Activated CD4-positive, alpha-beta memory T cell treated with anti-CD3 and anti-CD28 coated beads, Interleukin-2, amount 10 ng/mL, durations not matched to agents 7 days and 5 days (primary cell): Measurements from ENCODE around the gene PDXK. TPM values are rescaled to one million over a fixed set of nuclear protein-coding genes. Genes with fewer than 3 reads are reported as not detected.
A peak's percentile ranks its signal among the peaks of the same experiment; 100 is the strongest.

Experiments
- CTCF ChIA-PET: fragments of 350-600 bp; sonication (Branson Sonifier 250); formaldehyde crosslinking; loops from one replicate; lab custom pipeline; 2021; ENCODE audit warnings: antibody characterized with exemption, inconsistent platforms; lab: Charles Lee
- POLR2A ChIA-PET: fragments of 350-600 bp; sonication (Branson Sonifier 250); formaldehyde crosslinking; loops from one replicate; lab custom pipeline; 2021; ENCODE audit warnings: antibody characterized with exemption; lab: Charles Lee
- DNase-seq: peaks from one replicate; pipeline ENCODE4 v3.0.0-alpha.2; 2020
- H3K27ac Mint-ChIP-seq: one replicate; pipeline ENCODE4 v1.8.0; 2021; ENCODE audit warnings: mild to moderate bottlenecking, mixed read lengths
- H3K27me3 Mint-ChIP-seq: one replicate; pipeline ENCODE4 v1.8.0; 2021; ENCODE audit warnings: mixed read lengths
- H3K36me3 Mint-ChIP-seq: one replicate; pipeline ENCODE4 v1.8.0; 2021; ENCODE audit warnings: low read depth, mixed read lengths
- H3K4me1 Mint-ChIP-seq: one replicate; pipeline ENCODE4 v1.8.0; 2021; ENCODE audit warnings: mixed read lengths
- H3K4me3 Mint-ChIP-seq: one replicate; pipeline ENCODE4 v1.8.0; 2021; ENCODE audit warnings: mild to moderate bottlenecking, mixed read lengths
- H3K9me3 Mint-ChIP-seq: one replicate; pipeline ENCODE4 v1.8.0; 2021; ENCODE audit warnings: mixed read lengths
- total RNA-seq, 2 experiments: library from RNA; stranded (reverse); gene quantifications; one replicate each; pipeline ENCODE4 v1.2.3, GENCODE V29; 2021

Gene PDXK
- total RNA-seq, 2 experiments from 2014 or later, result 94.1 to 95.0 TPM

GRCh38 chr21:43778469-43779335, 59.8 kb downstream of the PDXK start:
- POLR2A ChIA-PET, result interaction anchor here (0.6 to 3.1 kb wide), 2 partner anchors 11 to 1236 kb away, joined by 3 to 24 read pairs; partner anchors contain the start of gene RRP1
- Mint-ChIP-seq H3K27ac (peak overlapping the region; percentile 91), H3K4me1 (peaks cover 67% of the 10 kb centered on the region), H3K9me3 (no peaks in the 10 kb centered on the region), H3K4me3 (peak overlapping the region; percentile 69), H3K27me3 (no peaks in the 10 kb centered on the region), H3K36me3 (peaks cover 16% of the 10 kb centered on the region)
- DNase-seq, result peak; percentile 48
- CTCF ChIA-PET, result no interaction called here

DNA sequence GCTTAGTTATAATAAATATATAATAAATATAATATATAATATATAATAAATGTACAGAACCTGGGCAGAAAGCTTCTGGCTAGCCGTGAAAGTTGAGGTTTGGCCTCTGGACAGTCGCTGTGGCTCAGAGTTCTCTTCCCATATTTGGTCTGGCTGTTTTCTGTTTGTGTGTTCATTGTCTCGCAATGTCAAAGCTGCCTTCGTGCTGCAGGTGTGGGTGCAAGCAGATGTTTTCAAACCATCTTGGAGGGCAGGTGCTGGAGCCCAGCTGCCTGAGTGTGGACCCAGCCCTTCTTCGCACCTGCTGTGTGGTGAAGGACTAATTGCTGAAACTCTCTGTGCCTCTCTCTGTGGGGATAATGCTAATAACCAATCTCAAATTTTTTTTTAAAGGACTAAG, 60.7 kb downstream of the PDXK start:
- no peaks in the 10 kb centered on the region for H3K27me3 Mint-ChIP-seq
- CTCF ChIA-PET, result interaction anchor here (1.2 kb wide), 1 partner anchor 10 kb away, joined by 9 read pairs; the partner anchor contains the start of gene RRP1
- H3K27ac Mint-ChIP-seq, result peak overlapping the region; percentile 44
- H3K4me1 Mint-ChIP-seq, result peaks cover 60% of the 10 kb centered on the region
- peak overlapping the region; percentile 24 for H3K4me3 Mint-ChIP-seq
- DNase-seq, result no peak
- POLR2A ChIA-PET, result interaction anchor here (1.3 to 3.1 kb wide), 2 partner anchors 10 to 233 kb away, joined by 4 to 24 read pairs; partner anchors contain the start of genes RRP1 and TRAPPC10
- no peaks in the 10 kb centered on the region for H3K9me3 Mint-ChIP-seq
- peaks cover 8% of the 10 kb centered on the region for H3K36me3 Mint-ChIP-seq

DNA sequence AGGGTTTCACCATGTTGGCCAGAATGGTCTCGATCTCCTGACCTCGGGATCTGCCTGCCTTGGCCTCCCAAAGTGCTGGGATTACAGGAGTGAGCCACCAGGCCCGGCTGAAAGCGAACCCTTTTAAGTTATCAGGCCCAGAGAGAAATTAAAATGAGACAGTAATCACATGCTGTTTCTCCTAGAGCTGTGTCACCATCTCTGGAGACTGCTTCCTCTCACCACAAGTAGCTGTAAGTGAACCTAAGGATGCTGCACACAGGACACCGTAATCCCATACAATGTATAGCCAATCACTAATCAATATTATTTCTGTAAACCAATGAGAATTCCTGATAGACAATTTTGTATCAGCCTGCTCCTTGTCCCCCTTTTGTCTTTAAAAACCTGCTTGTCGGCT, 62.9 kb downstream of the PDXK start:
- Mint-ChIP-seq H3K36me3 (no peaks in the 10 kb centered on the region), H3K27ac (no peak overlapping the region), H3K9me3 (no peaks in the 10 kb centered on the region), H3K27me3 (no peaks in the 10 kb centered on the region), H3K4me3 (no peak overlapping the region), H3K4me1 (peaks cover 49% of the 10 kb centered on the region)
- ChIA-PET POLR2A (no interaction called here), CTCF (no interaction called here)
- no peak for DNase-seq

DNA sequence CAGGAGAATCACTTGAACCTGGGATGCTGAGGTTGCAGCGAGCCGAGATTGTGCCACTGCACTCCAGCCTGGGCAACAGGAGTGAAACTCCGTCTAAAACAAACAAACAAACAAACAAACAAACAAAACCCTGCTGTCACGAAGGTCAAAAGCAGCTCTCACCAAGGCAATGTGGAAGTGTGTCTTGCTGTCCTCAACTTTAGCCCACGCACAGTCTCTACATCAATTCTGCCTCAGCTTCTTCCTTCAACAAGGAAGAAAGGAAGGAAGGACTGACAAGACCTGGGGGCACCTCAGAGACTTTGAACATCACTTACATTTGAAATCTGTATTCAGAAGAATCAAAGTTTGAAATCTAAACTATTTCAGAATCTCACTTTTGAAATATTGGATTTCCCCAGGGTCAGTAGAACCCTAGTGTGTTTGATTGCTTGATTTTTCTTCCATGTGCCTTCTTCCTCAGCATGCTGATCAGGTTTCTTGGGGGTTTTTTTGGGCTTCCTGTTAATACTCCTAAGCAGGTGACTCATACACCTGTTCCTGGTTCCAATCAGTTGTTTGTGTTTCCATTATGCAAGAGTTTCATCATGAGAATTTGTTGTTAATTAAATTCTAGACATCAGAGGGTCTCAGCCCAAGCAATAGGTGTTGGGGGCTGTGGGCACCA, 63.6 kb downstream of the PDXK start:
- Mint-ChIP-seq H3K27ac (no peak overlapping the region), H3K36me3 (no peaks in the 10 kb centered on the region), H3K4me1 (peaks cover 47% of the 10 kb centered on the region), H3K4me3 (no peak overlapping the region), H3K9me3 (no peaks in the 10 kb centered on the region), H3K27me3 (no peaks in the 10 kb centered on the region)
- POLR2A ChIA-PET, result no interaction called here
- CTCF ChIA-PET, result no interaction called here
- DNase-seq, result no peak

DNA sequence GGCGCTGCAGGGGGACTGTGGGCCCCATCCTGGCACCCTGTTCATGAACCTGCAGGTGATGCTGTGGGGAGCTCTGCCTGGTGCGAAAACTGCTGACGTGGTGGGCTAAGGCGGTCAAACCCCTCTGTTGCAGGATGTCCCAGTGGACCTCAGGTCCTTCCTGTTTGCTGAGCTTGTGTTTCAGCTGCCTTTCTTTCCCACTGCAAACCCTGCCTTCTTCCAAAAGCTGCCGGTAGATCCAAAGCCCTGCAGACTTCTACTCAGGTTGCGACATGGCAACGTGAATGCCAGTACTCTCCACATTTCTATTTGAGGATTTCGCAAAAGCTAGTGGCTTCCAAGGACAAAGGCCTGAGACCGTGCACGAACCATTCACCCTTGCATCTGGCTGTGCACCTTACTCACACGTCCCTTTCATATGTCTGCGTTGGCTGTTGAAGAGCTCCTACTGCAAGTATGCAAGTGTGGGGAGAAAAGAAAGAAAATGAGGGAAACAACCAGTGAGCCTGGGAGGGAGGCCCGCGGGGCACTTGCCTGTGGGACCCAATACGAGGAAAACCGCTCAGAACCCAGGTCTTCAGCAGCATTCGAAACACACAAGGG, 64.3 kb downstream of the PDXK start:
- ChIA-PET CTCF (no interaction called here), POLR2A (no interaction called here)
- Mint-ChIP-seq H3K36me3 (no peaks in the 10 kb centered on the region), H3K9me3 (no peaks in the 10 kb centered on the region), H3K27me3 (no peaks in the 10 kb centered on the region), H3K4me1 (peaks cover 42% of the 10 kb centered on the region), H3K27ac (no peak overlapping the region), H3K4me3 (no peak overlapping the region)
- DNase-seq, result no peak

DNA sequence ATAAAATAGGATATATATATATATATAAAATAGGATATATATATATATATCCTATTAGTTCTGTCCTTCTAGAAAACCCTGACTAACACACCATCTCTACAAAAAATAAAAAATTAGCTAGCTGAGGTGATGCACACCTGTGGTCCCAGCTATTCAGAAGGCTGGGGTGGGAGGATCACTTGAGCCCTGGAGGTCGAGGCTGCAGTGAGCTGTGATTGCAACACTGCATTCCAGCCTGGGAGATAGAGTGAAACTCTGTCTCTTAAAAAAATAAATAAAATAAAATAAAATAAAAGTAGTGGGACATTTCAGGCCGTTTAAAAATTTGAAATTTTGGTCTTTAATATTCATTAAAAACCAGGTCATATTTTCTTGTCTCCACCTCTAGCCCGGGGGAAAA, 66.2 kb downstream of the PDXK start:
- no peak overlapping the region for H3K27ac Mint-ChIP-seq
- H3K36me3 Mint-ChIP-seq, result no peaks in the 10 kb centered on the region
- H3K4me3 Mint-ChIP-seq, result no peak overlapping the region
- H3K9me3 Mint-ChIP-seq, result no peaks in the 10 kb centered on the region
- H3K27me3 Mint-ChIP-seq, result no peaks in the 10 kb centered on the region
- ChIA-PET POLR2A (no interaction called here), CTCF (no interaction called here)
- DNase-seq, result no peak
- H3K4me1 Mint-ChIP-seq, result peaks cover 31% of the 10 kb centered on the region

DNA sequence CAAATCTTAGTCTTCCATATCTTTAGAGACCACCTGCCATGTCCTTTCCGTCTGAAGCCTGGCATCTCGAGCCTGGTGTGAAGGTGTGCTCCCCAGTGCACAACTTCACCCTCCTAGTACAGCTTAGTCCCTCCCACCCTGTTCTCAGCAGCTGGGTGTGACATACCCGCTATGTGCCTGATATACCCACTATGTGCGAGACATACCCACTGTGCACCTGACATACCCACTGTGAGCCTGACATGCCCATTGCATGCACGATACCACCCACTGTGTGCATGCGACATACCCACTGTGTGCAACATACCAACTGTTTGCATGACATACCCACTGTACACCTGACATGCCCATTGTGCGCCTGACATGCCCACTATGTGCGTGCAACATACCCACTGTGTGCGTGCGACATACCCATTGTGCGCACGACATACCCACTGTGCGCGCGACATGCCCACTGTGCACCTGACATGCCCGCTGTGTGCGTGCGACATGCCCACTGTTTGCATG, 67.4 kb downstream of the PDXK start:
- DNase-seq, result no peak
- H3K4me3 Mint-ChIP-seq, result no peak overlapping the region
- POLR2A ChIA-PET, result no interaction called here
- no peak overlapping the region for H3K27ac Mint-ChIP-seq
- CTCF ChIA-PET, result no interaction called here
- no peaks in the 10 kb centered on the region for H3K9me3 Mint-ChIP-seq
- H3K36me3 Mint-ChIP-seq, result peaks cover 4% of the 10 kb centered on the region
- no peaks in the 10 kb centered on the region for H3K27me3 Mint-ChIP-seq
- H3K4me1 Mint-ChIP-seq, result peaks cover 37% of the 10 kb centered on the region

DNA sequence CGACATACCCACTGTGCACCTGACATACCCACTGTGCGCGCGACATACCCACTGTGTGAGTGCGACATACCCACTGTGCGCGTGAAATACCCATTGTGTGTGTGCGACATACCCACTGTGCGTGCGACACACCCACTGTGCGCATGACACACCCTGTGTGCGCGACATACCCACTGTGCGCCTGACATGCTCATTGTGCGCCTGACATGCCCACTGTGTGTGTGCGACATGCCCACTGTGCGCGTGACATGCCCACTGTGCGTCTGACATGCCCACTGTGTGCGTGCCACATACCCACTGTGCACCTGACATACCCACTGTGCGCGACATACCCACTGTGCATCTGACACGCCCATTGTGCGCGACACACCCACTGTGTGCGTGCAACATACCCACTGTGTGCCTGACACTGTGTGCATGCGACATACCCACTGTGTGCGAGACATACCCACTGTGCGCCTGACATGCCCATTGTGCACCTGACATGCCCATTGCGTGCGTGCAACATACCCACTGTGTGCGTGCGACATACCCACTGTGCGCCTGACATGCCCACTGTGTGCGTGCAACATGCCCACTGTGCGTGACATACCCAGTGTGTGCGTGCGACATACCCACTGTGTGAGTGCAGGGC, 68.0 kb downstream of the PDXK start:
- H3K36me3 Mint-ChIP-seq, result peaks cover 7% of the 10 kb centered on the region
- POLR2A ChIA-PET, result no interaction called here
- no peak for DNase-seq
- H3K27ac Mint-ChIP-seq, result no peak overlapping the region
- no peaks in the 10 kb centered on the region for H3K9me3 Mint-ChIP-seq
- CTCF ChIA-PET, result no interaction called here
- H3K4me3 Mint-ChIP-seq, result no peak overlapping the region
- no peaks in the 10 kb centered on the region for H3K27me3 Mint-ChIP-seq
- H3K4me1 Mint-ChIP-seq, result peaks cover 37% of the 10 kb centered on the region

GRCh38 chr21:43789276-43790009, 70.5 kb downstream of the PDXK start, which contains the start of gene RRP1:
TSS of gene RRP1 (plus strand) at chr21:43789577. CDS start at chr21:43789630, 53 bp downstream.
- Mint-ChIP-seq H3K4me1 (peaks cover 24% of the 10 kb centered on the region), H3K27me3 (no peaks in the 10 kb centered on the region), H3K36me3 (peaks cover 26% of the 10 kb centered on the region), H3K27ac (peak within 1 kb of the TSS; percentile 80), H3K4me3 (peak within 1 kb of the TSS; percentile 91), H3K9me3 (no peaks in the 10 kb centered on the region)
- ChIA-PET CTCF (interaction anchor here (0.9 to 2.4 kb wide), 7 partner anchors 10 to 188 kb away, joined by 3 to 9 read pairs (median 4); no protein-coding TSS in a partner anchor), POLR2A (interaction anchor here (0.6 to 2.7 kb wide), 16 partner anchors 9 to 578 kb away, joined by 3 to 24 read pairs (median 4); partner anchors contain the start of genes HSF2BP, RRP1B and TRAPPC10)
- DNase-seq, result peak; percentile 94

DNA sequence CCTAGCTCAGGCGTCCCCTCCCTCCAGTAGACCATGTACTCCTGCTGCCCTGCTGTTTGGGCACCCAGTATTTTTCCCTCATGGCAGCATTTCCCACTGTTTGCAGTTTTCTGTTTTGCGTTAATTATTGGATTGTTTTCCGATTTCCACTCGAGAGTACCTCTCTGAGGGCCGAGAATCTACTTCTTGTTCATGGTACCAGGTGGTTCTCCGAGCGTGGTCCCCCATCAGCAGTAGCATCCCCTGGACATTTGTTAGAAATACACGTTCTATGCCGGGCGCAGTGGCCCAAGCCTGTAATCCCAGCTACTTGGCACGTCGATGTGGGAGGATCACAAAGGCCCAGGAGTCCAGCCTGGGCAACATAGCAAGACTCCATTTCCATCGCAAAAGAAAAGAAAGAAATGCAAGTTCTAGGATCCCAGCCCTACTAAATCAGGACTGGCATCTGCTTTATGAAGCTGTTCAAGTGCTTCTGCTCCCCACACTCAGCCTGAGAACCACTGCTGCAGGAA, 71.1 kb downstream of the PDXK start:
- Mint-ChIP-seq H3K36me3 (peaks cover 29% of the 10 kb centered on the region), H3K27me3 (no peaks in the 10 kb centered on the region), H3K4me1 (peaks cover 24% of the 10 kb centered on the region), H3K9me3 (no peaks in the 10 kb centered on the region), H3K27ac (peak overlapping the region; percentile 67), H3K4me3 (peak overlapping the region; percentile 91)
- CTCF ChIA-PET, result interaction anchor here (1.1 to 2.4 kb wide), 6 partner anchors 10 to 188 kb away, joined by 3 to 9 read pairs (median 6); no protein-coding TSS in a partner anchor
- POLR2A ChIA-PET, result interaction anchor here (0.6 to 2.7 kb wide), 15 partner anchors 9 to 222 kb away, joined by 3 to 24 read pairs (median 4); partner anchors contain the start of genes HSF2BP, RRP1B and TRAPPC10
- no peak for DNase-seq

- Mint-ChIP-seq H3K9me3 (no peaks in the 10 kb centered on the region), H3K27me3 (no peaks in the 10 kb centered on the region), H3K36me3 (peaks cover 48% of the 10 kb centered on the region), H3K27ac (no peak overlapping the region), H3K4me3 (no peak overlapping the region), H3K4me1 (peaks cover 24% of the 10 kb centered on the region)
- no peak for DNase-seq
- ChIA-PET POLR2A (no interaction called here), CTCF (interaction anchor here (0.8 to 1.0 kb wide), 2 partner anchors 13 to 17 kb away, joined by 3 read pairs; no protein-coding TSS in a partner anchor)
Measured at GRCh38 chr21:43792406-43792805, 73.5 kb downstream of the PDXK start.
